ENCODE data around the gene SEMA5B.

- TF ChIP-seq CTCF (IDR thresholded peaks at IDR 0.05 in 2 of 3, conservative IDR thresholded peaks at IDR 0.05 in 1 of 3; ENCODE audit: insufficient read depth in 2 of 3, low read depth in 1 of 3, low read length in 3 of 3) = no peak
- no peak for TF ChIP-seq MYC (IDR thresholded peaks at IDR 0.05; ENCODE audit: low read depth, low read length)
- no peak for TF ChIP-seq MYC (CRISPR knock-in tag; IDR thresholded peaks at IDR 0.05; ENCODE audit: borderline replicate concordance, low read depth)
- TF ChIP-seq DLX4 (CRISPR knock-in tag; IDR thresholded peaks at IDR 0.05) = no peak
- no peak for TF ChIP-seq EZH2 (IDR thresholded peaks at IDR 0.05; ENCODE audit: borderline replicate concordance, low read depth, low read length)
- no peak for TF ChIP-seq MLX (CRISPR knock-in tag; conservative IDR thresholded peaks at IDR 0.05)
- TF ChIP-seq ZNF507 (tag; conservative IDR thresholded peaks at IDR 0.05) = no peak
- no peak for TF ChIP-seq MITF (IDR thresholded peaks at IDR 0.05)
- no peak for TF ChIP-seq CXXC5 (CRISPR knock-in tag; IDR thresholded peaks at IDR 0.05)
These were observed 141.3 kb downstream of the SEMA5B start for GRCh38 chr3:122886251-122886650.

Measured in K562 (cell line).